Lower lobe of right lung (tissue), 2 donors: ENCODE measurements around the gene CIDEC. TPM values are rescaled to one million over a fixed set of nuclear protein-coding genes. Genes with fewer than 3 reads are reported as not detected.
A peak's percentile ranks its signal among the peaks of the same experiment; 100 is the strongest.

Source experiments
- ATAC-seq, 2 donors: fragments of 200-7000 bp; cut with Tn5 transposase; one replicate each; pipeline ENCODE4 v1.9.1; 2020 to 2022; ENCODE audit warnings: mild to moderate bottlenecking in 2 of 2, moderate library complexity in 2 of 2
- DNase-seq: peaks from one replicate; pipeline ENCODE4 v3.0.0-alpha.2; 2020
- H3K27ac ChIP-seq: fragments of 200-600 bp; one replicate; pipeline ENCODE4 v1.8.0; 2022
- H3K27me3 ChIP-seq: fragments of 200-600 bp; one replicate; pipeline ENCODE4 v1.8.0; 2022; ENCODE audit warnings: low read depth
- H3K36me3 ChIP-seq: fragments of 200-600 bp; one replicate; pipeline ENCODE4 v1.8.0; 2022; ENCODE audit warnings: mild to moderate bottlenecking
- H3K4me1 ChIP-seq: fragments of 200-600 bp; one replicate; pipeline ENCODE4 v1.8.0; 2022
- H3K4me3 ChIP-seq: fragments of 200-600 bp; one replicate; pipeline ENCODE4 v1.8.0; 2022; ENCODE audit warnings: mild to moderate bottlenecking
- H3K9me3 ChIP-seq: fragments of 200-600 bp; one replicate; pipeline ENCODE4 v1.8.0; 2022
- CTCF ChIP-seq: fragments of 200-600 bp; IDR thresholded peaks from one replicate; pipeline ENCODE4 v1.8.0; 2022; ENCODE audit warnings: antibody characterized with exemption, mild to moderate bottlenecking
- intact Hi-C: fragments of 100-400 bp; cut with DNase I; formaldehyde crosslinking; loops from one replicate; pipeline ENCODE4 v1.11.0; 2022
- total RNA-seq: library from RNA; stranded (reverse); fragmentation: NEBNext Ultra II Directional; extraction: Animal tissue kit (Norgen Biotek cat#: 25700); gene quantifications from one replicate; pipeline ENCODE4 v1.2.1, GENCODE V29; 2021
- donor health status: DM: no; HTN: yes; CAD: no; lungs with severe emphysema.

CIDEC gene
- total RNA-seq, 1 donor from 2014 or later = not detected

- H3K4me1 ChIP-seq = peaks cover 18% of the 10 kb centered on the region
- DNase-seq (no peak), ATAC-seq (no peak)
- TF ChIP-seq CTCF = no peak
- peak overlapping the region; percentile 98 for H3K4me3 ChIP-seq
- H3K36me3 ChIP-seq = peaks cover 21% of the 10 kb centered on the region
- H3K27me3 ChIP-seq = no peaks in the 10 kb centered on the region
- H3K9me3 ChIP-seq = no peaks in the 10 kb centered on the region
- H3K27ac ChIP-seq = peak overlapping the region; percentile 98
- intact Hi-C loops = no loop called here
Observed at GRCh38 chr3:9891072-9891622, 11.1 kb upstream of the CIDEC start.

GRCh38 chr3:9890249-9891071, 10.4 kb upstream of the CIDEC start, which contains the start of gene JAGN1:
JAGN1 (plus strand) TSS chr3:9890610; CDS start chr3:9890723, 113 bp downstream.
- H3K36me3 ChIP-seq = peaks cover 21% of the 10 kb centered on the region
- peak; percentile 98 for ATAC-seq
- H3K27me3 ChIP-seq = no peaks in the 10 kb centered on the region
- TF ChIP-seq CTCF = peak; percentile 15
- intact Hi-C loops = no loop called here
- DNase-seq = peak; percentile 92
- H3K4me1 ChIP-seq = peaks cover 18% of the 10 kb centered on the region
- H3K9me3 ChIP-seq = no peaks in the 10 kb centered on the region
- peak within 1 kb of the TSS; percentile 98 for H3K4me3 ChIP-seq
- peak within 1 kb of the TSS; percentile 98 for H3K27ac ChIP-seq

GRCh38 chr3:9889405-9889804, 9.4 kb upstream of the CIDEC start:
- Histone ChIP-seq H3K9me3 (no peaks in the 10 kb centered on the region), H3K4me1 (peaks cover 18% of the 10 kb centered on the region), H3K4me3 (no peak overlapping the region), H3K27ac (no peak overlapping the region), H3K27me3 (no peaks in the 10 kb centered on the region), H3K36me3 (peaks cover 18% of the 10 kb centered on the region)
- TF ChIP-seq CTCF = no peak
- DNase-seq (no peak), ATAC-seq (no peak)
- intact Hi-C loops = no loop called here

GRCh38 chr3:9888540-9888939, 8.5 kb upstream of the CIDEC start:
- DNase-seq (no peak), ATAC-seq (no peak)
- peaks cover 10% of the 10 kb centered on the region for H3K36me3 ChIP-seq
- no peaks in the 10 kb centered on the region for H3K27me3 ChIP-seq
- no peak for TF ChIP-seq CTCF
- intact Hi-C loops = no loop called here
- no peak overlapping the region for H3K27ac ChIP-seq
- H3K4me1 ChIP-seq = peaks cover 18% of the 10 kb centered on the region
- no peak overlapping the region for H3K4me3 ChIP-seq
- H3K9me3 ChIP-seq = no peaks in the 10 kb centered on the region

GRCh38 chr3:9887480-9887879, 7.4 kb upstream of the CIDEC start:
- ATAC-seq (no peak), DNase-seq (no peak)
- TF ChIP-seq CTCF = no peak
- Histone ChIP-seq H3K4me3 (no peak overlapping the region), H3K9me3 (no peaks in the 10 kb centered on the region), H3K27ac (no peak overlapping the region), H3K36me3 (no peaks in the 10 kb centered on the region), H3K27me3 (no peaks in the 10 kb centered on the region), H3K4me1 (peaks cover 15% of the 10 kb centered on the region)
- intact Hi-C loops = no loop called here
